ENCODE data around the gene SEC11C.

DNA sequence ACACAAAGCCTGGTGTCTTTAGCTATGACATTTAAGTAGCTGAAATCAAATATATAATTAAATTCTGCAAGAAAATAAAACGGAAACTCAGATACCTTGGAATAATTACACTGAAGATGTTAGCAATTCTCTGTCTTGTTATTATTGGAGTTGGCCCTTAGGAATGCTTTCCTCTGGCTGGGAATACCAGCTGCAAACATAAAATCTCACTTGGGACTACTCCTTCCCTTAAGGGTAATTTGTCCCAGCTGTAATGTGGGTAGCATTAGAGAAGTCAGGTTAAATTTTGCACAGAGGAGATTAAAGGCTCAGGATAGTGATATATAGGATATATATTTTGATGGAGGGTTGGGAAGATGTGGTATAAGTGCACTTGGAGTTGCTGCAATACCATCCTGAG, 43.0 kb downstream of the SEC11C start:
- TF ChIP-seq, protein P1, sequence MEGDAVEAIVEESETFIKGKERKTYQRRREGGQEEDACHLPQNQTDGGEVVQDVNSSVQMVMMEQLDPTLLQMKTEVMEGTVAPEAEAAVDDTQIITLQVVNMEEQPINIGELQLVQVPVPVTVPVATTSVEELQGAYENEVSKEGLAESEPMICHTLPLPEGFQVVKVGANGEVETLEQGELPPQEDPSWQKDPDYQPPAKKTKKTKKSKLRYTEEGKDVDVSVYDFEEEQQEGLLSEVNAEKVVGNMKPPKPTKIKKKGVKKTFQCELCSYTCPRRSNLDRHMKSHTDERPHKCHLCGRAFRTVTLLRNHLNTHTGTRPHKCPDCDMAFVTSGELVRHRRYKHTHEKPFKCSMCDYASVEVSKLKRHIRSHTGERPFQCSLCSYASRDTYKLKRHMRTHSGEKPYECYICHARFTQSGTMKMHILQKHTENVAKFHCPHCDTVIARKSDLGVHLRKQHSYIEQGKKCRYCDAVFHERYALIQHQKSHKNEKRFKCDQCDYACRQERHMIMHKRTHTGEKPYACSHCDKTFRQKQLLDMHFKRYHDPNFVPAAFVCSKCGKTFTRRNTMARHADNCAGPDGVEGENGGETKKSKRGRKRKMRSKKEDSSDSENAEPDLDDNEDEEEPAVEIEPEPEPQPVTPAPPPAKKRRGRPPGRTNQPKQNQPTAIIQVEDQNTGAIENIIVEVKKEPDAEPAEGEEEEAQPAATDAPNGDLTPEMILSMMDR (IDR thresholded peaks at IDR 0.05; ENCODE audit: low read length), result no peak
- no peak for TF ChIP-seq EZH2 (IDR thresholded peaks at IDR 0.05; ENCODE audit: borderline replicate concordance, low read length)
